GM19328 (cell line): ENCODE measurements around the gene MBOAT7.
"Not testable (repeated sequence)": the region's sequence is repeated elsewhere in the genome, so short reads cannot be mapped to it uniquely, and the experiment has no call there.

ENCODE experiments used
- ATAC-seq: cut with Tn5 transposase; IDR thresholded peaks from one replicate; pipeline ENCODE4 v1.9.1; 2021; ENCODE audit warnings: mild to moderate bottlenecking, moderate library complexity; ENCODE audit not compliant: unreplicated experiment

MBOAT7 gene, protein sequence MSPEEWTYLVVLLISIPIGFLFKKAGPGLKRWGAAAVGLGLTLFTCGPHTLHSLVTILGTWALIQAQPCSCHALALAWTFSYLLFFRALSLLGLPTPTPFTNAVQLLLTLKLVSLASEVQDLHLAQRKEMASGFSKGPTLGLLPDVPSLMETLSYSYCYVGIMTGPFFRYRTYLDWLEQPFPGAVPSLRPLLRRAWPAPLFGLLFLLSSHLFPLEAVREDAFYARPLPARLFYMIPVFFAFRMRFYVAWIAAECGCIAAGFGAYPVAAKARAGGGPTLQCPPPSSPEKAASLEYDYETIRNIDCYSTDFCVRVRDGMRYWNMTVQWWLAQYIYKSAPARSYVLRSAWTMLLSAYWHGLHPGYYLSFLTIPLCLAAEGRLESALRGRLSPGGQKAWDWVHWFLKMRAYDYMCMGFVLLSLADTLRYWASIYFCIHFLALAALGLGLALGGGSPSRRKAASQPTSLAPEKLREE

DNA sequence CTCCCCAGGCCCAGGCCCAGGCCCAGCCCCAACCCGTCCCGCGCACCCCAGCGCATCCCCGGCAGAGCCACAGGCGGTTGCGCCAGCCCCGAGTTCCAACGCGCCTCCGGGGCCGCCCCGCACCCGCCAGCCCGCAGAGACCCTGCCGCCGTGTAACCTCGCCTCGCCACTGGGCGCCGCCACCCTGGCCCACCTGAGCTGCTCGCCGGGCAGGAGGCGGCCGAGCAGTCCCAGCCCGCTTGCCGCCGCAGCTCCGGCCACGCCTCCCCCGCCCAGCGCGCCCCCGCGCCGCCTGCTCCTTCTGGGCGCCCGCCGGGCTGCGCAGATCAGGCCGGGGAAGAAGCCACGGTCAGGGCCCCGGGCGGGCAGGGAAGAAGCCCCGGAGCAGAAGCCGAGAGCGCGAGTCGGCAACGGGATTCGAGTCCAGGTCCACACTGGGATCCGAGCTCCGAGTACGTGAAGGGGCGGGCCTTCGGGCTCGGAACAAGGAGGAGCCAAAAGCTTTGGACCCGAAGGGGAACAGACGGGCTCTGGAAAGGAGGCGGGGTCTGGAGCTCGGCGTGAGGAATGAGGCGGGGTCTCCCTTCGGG is at the start of gene MBOAT7:
Gene MBOAT7, minus strand, starts transcription at position 436 of the 590 bp plus-strand sequence. CDS start 1,072 bp downstream, outside the sequence.
- peak; percentile 15 for ATAC-seq

DNA sequence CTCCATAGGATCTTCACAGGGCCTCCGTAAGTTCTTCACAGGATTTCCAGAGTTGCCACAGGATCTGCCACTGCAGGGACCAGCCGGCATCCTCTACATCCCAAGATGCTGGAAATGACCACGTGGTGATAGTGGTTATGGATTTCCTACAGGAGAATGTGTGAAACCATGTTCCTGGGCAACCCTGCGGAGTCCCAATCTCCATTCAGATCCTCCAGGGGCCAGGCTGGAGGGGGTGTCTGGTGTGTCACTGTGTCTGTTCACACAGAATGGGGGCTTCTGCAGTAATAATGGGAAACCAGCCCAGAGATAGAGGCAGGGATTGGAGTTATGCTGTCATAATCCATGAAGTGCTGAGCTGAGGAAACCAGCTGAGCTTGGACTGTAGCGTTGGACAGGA is 44.6 kb upstream of the MBOAT7 start:
- ATAC-seq: no peak

DNA sequence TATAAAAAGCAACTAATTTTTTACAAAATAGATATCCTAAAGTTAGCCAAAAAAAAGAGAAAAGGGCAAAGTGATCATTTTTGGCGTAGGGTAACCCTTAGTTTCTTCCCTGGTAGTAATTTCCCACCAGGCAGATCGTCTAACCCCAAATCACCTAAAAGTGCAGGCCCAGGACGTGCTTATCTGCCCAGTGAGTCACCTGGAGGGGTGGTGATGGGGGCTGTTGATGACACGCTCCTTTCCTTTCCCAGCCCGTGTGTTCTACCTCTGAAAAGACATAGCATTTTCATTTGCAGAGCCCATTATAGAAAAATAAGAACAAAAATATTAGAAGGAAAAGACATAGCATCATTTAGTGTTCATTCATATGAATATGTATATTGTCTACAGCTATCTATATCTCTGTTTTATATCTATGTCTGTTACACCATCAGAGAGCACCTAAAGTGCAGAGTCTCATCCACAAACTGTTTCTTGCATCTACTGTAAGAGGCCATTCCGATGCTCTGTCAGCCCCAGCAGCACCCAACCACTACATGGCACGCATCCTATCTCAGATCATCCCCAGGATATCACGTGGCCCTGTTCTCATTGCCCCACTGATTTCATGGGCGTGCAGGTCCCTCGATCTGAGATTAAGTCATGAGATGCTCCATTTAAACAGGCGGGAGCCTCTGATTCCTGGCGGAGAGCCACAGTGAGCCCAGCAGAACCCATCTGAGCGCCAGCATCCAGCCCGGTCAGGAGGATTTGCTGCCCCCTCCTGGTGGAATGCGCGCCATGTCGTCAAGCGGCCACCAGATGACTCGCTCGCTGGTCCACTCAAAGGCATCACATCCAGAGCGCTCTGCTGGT is 41.9 kb upstream of the MBOAT7 start:
- ATAC-seq: no peak

DNA sequence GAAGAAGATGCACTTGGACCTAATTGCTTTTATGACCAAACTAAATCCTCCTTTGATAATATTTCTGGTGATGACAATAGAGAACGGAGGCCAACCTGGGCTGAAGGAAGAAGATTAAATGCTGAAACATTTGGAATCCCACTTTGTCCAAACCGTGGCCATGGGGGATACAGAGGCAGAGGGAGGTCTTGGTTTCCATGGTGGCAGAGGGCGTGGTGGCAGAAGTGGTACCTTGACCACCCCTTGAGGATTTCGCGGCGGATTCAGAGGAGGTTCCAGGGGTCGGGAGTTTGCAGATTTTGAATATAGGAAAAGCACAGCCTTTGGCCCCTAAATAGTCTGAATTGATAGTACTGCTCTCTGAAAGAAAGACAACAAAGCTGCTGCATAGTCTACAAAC is 40.7 kb upstream of the MBOAT7 start:
- no peak for ATAC-seq

DNA sequence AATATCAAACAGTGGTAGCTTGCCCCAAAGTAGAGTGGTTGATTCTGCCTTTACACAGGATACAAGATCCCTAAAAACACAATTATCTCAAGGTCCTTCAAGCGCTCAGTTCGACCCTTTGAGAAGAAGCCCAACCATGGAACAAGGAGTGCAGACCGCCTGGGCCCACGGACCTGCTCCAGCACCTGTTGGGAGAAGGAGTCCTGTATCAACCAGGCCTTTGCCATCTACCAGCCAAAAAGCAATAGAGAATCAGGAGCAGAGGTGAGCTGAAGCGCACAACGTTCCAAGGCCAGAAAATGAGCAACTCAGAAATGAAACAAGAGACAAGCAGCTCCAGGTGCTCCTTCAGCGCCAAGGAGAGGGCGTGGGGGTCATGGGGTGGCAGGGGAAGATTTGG is 39.8 kb upstream of the MBOAT7 start:
- no peak for ATAC-seq

DNA sequence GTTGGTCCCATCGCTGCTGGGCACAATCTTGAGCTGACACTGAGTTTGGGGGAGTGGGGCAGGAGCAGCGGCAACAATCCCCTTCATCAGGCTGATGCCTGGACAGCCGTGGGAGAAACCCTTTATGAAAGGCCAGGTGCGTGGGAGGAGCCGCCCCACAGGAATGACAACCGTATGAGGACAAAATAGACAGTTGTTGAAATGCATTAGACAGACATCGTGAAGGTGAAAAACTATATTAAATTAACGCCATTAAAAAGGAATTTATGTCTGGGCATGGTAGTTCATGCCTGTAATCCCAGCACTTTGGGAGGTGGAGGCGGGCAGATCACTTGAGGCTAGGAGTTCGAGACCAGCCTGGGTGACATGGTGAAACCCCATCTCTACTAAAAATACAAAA is 35.2 kb upstream of the MBOAT7 start:
- not testable (repeated sequence) for ATAC-seq

DNA sequence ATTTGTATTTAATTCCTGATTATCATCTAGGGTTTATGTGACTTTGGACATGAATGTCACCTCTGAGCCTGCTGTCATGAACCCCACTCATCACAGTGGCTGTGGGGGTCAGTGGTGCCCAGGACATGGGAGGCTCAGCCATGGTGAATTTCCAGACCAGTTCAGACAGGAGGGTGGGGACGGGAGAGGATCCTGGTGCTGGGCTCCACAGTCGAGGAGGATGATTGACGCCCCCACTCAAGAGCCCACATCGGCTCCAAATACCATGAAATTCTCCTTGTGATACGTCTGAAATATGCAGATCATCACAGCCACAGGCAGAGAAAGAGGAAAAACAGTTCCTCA is 34.5 kb upstream of the MBOAT7 start:
- ATAC-seq: not testable (repeated sequence)

DNA sequence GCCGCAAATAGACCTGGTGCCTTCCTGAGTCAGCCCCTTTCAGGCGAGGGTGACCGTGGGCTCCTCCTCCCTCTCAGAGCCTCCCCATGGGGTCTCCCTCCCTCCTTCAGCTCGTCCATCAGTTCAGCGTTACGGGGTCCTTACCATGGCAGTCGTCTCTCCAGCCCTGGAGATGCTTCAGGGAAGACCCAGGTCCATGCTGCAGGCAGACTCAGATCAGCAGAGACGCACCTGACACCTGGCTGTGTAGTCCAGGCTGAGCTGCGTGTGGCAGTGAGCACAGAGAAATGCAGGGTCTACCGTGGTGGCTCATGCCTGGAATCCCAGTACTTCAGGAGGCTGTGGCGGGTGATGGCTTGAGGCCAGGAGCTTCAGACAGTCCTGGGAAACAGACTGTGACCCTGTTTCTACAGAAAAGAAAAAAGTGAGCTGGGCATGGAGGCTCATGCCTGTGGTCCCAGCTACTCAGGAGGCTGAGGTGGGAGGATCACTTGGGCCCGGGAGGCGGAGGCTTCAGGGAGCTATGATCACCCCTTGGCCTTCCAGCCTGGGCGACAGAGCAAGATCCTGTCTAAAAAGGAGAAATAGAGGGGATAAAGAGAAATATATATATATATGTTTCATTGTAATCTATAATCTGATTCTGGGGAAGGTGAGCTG is 34.0 kb upstream of the MBOAT7 start:
- ATAC-seq: not testable (repeated sequence)

DNA sequence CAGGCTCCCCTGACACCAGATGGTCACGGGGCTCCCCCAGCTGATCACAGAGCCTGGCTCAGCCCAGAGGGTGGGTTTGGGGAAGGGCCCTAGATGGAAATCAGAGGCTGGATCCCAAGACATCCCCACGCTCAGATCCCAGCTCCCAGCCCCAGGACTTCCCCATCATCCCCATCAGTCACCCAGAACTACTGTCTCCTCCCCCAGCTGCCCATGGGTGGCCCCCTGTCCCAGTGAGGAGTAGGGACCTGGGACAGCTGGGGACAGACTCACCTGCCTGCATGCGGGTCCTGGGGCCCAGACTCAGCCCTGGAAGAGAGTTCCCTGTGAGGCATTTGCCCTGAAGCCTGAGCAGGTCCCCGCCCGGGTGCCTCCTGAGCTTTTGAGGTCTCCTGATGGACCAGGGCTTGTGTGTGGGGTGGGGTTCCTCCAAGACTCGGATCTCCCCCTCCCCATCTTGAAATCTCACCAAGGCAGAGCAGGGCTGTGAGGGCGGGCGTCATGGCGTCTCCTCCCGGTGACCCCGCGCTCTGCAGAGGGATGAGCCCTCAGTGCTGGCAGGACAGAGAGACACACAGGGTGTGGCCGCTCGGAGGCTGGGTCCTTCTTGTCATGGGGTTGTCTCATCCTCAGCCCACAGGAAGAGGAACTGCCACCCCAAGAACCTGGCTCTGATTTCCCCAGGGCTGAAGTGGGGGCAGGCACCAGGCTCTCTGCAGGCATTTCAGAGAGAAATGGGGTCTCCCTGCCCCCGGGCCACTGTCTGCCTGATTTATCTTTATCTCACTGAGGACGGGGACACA is 33.3 kb upstream of the MBOAT7 start, which contains the start of gene LILRB3:
Gene LILRB3, minus strand, starts transcription at position 534 of the 803 bp plus-strand sequence. Its CDS starts 31 bp downstream, at position 503.
- not testable (repeated sequence) for ATAC-seq

DNA sequence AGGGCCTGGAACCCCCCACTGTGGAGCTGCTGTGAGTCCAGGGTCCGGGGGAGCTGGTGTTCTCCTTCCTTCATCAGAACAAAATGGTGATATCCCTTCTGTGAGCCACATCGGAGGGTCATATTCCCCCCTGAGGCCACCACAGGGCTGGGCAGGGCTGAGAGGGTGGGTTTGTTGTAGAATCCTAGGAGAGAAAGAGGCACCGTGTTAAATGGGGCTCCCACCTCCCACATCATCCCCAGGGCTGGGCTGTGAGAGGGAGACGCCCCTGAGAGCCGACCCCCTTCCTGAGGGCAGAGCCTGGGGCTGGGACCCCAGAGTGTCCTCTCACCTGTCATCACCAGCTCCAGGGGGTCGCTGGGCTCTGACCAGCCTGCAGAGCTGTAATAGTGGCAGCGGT is 32.6 kb upstream of the MBOAT7 start:
- not testable (repeated sequence) for ATAC-seq

DNA sequence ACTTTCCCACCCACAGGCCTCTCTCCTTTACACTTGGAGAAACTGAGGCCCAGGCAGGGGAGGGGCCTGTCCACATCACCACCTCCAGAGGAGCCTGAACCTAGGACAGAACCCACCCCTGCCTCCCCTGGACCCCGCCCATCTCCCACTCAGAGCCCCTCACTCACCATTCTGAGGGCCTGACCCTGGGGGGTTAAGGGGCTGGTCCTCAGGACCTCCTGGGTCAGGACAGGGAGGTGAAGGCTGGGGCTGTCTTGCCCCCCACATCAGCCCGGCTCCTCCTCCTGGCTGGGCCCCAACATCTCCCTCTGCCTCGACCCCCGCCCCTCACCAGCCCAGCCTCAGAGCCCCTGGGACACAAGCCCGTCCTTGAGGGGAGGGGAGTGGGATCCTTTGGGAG is 30.3 kb upstream of the MBOAT7 start:
- ATAC-seq: not testable (repeated sequence)

DNA sequence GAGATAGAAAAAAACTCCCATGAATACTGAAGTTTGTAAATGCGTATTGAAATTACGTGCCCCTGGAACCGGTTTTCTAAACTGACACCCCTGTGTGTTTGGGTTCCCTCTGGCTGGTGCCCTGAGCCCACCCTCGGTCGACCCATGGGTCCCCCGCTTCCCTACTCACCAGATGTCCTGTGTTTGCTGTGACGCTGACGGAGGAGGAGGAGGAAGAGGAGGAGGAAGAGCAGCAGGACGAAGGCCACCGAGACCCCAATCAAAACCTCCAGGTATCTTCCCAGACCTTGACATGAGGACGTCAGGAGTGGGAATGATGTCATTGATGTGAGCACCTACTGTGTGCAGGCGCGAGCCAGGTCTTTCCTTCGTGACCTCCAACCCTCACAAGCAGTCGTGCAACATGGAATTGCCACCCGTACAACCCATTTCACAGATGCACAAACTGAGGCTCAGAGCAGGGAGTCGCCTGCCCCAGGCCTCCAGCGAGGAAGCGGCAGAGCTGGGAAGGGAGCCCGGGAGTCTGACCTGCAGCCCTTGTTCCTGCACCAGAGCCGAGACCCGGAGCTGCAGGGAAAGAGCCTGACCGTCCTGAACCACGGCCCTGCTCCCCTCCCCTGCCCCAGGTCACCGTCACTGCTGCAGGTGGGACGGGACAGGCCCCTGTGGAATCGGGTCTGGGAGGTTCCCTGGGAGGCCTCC is 29.7 kb upstream of the MBOAT7 start:
- ATAC-seq: no peak

DNA sequence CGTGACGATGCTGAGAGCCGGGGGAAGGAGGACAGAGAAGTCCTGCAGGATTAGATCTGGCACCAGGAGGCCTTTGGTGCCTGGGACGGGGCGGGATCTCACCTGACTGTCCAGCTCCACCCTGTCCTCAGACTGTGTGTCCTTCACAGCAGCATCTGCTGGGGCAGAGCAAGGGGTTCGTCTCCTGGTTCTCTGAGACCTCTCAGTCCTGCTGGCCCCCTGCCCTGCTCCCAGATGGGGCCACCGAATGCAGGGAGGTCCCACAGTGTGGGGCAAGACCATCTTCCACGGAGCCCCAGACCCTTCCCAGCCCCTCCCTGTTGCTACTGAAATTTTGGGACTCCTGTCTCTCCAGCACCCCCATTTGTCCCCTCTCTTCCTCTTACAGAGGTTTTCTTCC is 28.9 kb upstream of the MBOAT7 start:
- ATAC-seq: no peak

DNA sequence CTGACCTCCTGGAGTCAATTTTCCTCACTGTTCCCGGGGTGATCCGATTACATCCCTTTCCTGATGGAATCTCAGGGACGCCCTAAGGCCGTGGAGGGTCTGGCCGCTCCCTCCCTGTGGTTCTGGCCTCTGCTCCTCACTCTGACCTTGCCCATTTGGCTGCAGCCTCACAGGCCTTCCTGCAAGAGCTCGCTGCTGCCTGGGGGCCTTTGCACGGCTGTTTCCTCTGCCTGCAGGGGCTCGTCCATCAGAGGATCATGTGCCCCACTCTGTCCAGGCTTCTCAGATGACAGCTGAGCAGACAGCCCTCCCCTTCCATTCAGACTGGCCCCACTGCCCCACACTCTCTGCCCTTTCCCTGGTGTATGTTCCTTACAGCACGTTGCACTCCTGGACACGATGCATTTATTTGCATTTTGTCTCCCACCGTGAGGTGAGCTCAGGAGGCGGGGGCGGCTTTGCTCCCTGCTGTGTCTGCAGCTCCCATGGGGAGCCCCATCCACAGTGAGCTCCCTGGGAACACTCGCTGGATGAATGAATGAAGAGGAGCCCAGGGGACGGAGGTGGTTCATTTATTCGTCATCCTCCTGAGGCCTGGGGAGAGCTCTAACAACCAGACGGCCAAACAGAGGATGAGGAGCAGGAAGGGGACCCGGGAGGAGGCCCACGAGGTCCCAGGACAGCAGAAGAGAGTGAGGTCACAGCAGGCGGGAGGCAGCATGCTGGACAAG is 28.3 kb upstream of the MBOAT7 start:
- not testable (repeated sequence) for ATAC-seq

DNA sequence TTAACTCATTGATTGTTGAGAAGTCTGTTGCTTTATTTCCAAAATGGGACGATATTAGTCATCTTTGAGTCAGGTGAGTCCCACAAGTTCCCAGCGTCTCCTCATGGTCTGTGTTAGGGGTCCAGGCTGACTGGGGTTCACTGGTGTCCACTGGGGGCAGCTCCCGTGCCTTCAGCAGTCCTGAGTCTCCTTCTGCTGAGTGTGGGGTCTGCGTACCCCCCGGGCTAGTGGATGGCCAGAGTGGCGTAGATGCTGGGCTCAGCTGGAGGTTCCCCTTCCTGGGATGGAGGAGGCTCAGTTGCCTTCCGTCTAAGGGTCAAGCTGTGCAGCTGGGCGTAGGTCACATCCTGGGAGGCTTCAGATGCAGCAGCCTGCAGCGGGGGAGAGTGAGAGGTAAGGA is 27.5 kb upstream of the MBOAT7 start:
- ATAC-seq: no peak

DNA sequence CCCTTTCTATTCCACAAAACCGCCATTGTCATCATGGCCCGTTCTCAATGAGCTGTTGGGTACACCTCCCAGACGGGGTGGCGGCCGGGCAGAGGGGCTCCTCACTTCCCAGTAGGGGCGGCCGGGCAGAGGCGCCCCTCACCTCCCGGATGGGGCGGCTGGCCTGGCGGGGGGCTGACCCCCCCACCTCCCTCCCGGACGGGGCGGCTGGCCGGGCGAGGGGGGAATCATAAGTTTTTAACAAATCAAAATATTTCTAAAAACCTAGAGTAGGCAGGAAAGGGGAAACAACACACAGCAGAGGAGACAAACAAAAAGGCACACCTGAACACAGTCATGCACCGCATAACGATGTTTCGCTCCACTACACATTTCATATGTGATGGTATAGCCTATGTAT is 25.4 kb upstream of the MBOAT7 start:
- not testable (repeated sequence) for ATAC-seq

DNA sequence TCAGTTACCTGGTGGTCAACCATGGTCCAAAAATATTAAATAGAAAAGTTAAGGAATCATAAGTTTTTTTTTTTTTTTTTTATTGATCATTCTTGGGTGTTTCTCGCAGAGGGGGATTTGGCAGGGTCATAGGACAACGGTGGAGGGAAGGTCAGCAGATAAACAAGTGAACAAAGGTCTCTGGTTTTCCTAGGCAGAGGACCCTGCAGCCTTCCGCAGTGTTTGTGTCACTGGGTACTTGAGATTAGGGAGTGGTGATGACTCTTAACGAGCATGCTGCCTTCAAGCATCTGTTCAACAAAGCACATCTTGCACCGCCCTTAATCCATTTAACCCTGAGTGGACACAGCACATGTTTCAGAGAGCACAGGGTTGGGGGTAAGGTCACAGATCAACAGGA is 24.8 kb upstream of the MBOAT7 start:
- ATAC-seq: not testable (repeated sequence)

DNA sequence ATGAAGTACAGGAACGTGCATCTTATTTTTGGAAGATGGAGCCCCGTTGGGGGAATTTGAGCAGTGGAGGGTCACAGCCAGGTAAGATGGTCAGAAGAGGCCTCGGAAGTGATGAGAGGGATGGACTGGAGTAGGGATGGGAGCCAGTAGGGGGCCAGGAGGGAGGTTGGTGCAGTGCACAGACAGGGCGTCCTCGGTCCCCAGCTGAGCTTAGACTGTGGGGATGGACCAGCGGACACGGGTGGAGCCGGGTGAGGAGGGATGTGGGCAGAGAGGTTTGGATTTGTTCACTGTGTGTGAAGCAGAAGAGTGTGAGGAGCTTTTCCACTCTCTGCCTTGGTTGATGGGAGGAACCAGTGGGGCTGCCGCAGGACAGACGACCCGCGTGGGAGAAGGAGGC is 21.9 kb upstream of the MBOAT7 start:
- ATAC-seq: no peak
